Measurements from ENCODE around the gene POP4. TPM values are rescaled to one million over a fixed set of nuclear protein-coding genes. Genes with fewer than 3 reads are reported as not detected.

The POP4 gene
- total and polyA plus RNA-seq, 2 of the 13 experiments (the other 11 are each of a cell fraction or from before 2014, with no cell fraction given), result 32.2 to 84.0 TPM

DNA sequence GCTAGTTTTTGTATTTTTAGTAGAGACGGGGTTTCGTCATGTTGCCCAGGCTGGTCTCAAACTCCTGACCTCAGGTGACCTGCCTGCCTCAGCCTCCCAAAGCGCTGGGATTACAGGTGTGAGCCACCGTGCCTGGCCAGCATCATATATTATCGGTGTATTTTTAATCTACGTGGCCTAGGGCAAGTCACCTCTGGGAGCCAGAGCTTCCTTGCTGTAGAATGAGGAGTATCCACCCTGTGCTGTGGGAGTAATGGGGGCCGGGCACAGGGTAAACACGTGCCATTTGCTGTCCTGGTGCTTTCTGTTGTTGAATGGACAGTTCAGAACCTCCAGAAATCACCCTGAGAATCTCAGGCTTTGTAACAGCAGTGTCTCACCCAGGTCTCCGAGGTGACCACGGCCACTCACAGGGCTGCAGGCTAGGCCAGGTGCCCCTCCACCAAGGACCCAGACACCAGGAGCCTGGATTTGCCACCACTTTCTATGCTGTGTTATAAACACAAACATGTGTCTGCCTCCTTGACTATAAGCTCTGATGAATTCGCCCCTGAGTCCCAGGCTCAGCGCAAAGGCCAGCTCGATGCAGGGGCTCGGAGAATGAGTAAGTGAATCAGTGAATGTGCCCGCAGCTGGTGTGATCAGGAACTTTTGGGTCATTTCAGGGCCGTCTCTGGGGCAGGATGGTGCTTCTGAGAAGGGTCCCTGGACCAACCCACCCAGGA is 22.7 kb downstream of the POP4 start:
- Histone ChIP-seq H3K4me3 (replicated peaks in 1 of 3; ENCODE audit: insufficient read depth in 1 of 3, low read depth in 2 of 3, low read length in 3 of 3) (no peak overlapping the region), H3K27me3 (ENCODE audit: control insufficient read depth in 1 of 2, insufficient read depth in 2 of 2, low read length in 2 of 2) (no peaks in the 10 kb centered on the region; a peak in 3 of 5 replicates), H3K9me3 (ENCODE audit: low read length) (no peaks in the 10 kb centered on the region), H3K9ac (ENCODE audit: insufficient read depth, low read depth, low read length) (no peak overlapping the region), H2AFZ (ENCODE audit: low read length) (no peak overlapping the region), H3K27ac (ENCODE audit: extremely low read length, insufficient read depth, low read length) (no peak overlapping the region), H3K79me2 (ENCODE audit: insufficient read depth, low read length) (no peaks in the 10 kb centered on the region), H3K4me1 (ENCODE audit: insufficient read depth, low read length) (peaks cover 12% of the 10 kb centered on the region), H4K20me1 (ENCODE audit: insufficient read depth, low read length) (no peaks in the 10 kb centered on the region), H3K4me2 (ENCODE audit: low read depth, low read length) (no peak overlapping the region), H3K36me3 (replicated peaks in 1 of 2; ENCODE audit: control insufficient read depth in 1 of 2, insufficient read depth in 2 of 2, low read length in 2 of 2) (no peaks in the 10 kb centered on the region)
- no TSS peak for BruUV-seq (replicated peaks)
- no peak for DNase-seq (ENCODE audit: low spot score)
- WGBS (ENCODE audit: low lambda C conversion rate), result 12% methylated on average over 3 of the region's 16 CpGs
- TF ChIP-seq SMYD3 (CRISPR knock-in tag; IDR thresholded peaks at IDR 0.05) (no peak), MEIS2 (CRISPR knock-in tag; IDR thresholded peaks at IDR 0.05) (no peak), MED1 (CRISPR knock-in tag; IDR thresholded peaks at IDR 0.05) (no peak), ISL2 (CRISPR knock-in tag; IDR thresholded peaks at IDR 0.05) (no peak), MLX (CRISPR knock-in tag; IDR thresholded peaks at IDR 0.05) (no peak), HDAC6 (IDR thresholded peaks at IDR 0.05; ENCODE audit: low read depth, low read length) (no peak), NFYB (CRISPR knock-in tag; IDR thresholded peaks at IDR 0.05) (no peak), SALL1 (CRISPR knock-in tag; IDR thresholded peaks at IDR 0.05) (no peak), ZNF430 (CRISPR knock-in tag; IDR thresholded peaks at IDR 0.05) (no peak), ZKSCAN5 (CRISPR knock-in tag; IDR thresholded peaks at IDR 0.05) (no peak), ZNF670 (CRISPR knock-in tag; IDR thresholded peaks at IDR 0.05; ENCODE audit: borderline replicate concordance) (no peak), ZC3H13 (CRISPR knock-in tag; IDR thresholded peaks at IDR 0.05) (no peak)
- ChIA-PET CTCF (ENCODE audit: low intra/inter-chr PET ratio, low total read pairs) (no interaction called here), POLR2A (interaction anchor here (1.1 kb wide), 1 partner anchor 23 kb away, joined by 4 read pairs; the partner anchor contains the start of gene POP4)
- ATAC-seq, result no peak
- FAIRE-seq, result no peak
- in situ Hi-C loops (cut with HindIII; ENCODE audit: extremely low pct_ligation_motif_present, low pct_unique_long_range_greater_than_20kb) (no loop called here), intact Hi-C loops (cut with micrococcal nuclease; ENCODE audit: unreplicated experiment) (no loop called here)
